IMR-90 (cell line): ENCODE measurements around the gene PLEKHG4. TPM values are rescaled to one million over a fixed set of nuclear protein-coding genes. Genes with fewer than 3 reads are reported as not detected.

Source experiments
- ATAC-seq: fragments of 200-7000 bp; cut with Tn5 transposase; 2 replicates; pipeline ENCODE4 v1.9.1; 2020; ENCODE audit warnings: low read depth, mild to moderate bottlenecking, moderate library complexity
- BruUV-seq: library from RNA; stranded (reverse); fragments of 400-500 nt; replicated peaks from 2 replicates; lab custom pipeline; 2021; lab: Mats Ljungman, UMichigan
- CTCF ChIA-PET: fragments of 300-600 bp; formaldehyde crosslinking; extraction: SDS; loops from one replicate; lab custom pipeline; 2021; ENCODE audit warnings: antibody characterized with exemption; lab: Yijun Ruan, JAX
- POLR2A ChIA-PET: fragments of 300-600 bp; sonication (Branson Sonifier 250); formaldehyde crosslinking; loops from one replicate; lab custom pipeline; 2022; ENCODE audit warnings: antibody characterized with exemption; ENCODE audit not compliant: unreplicated experiment; lab: Charles Lee
- DNase-seq: peaks from one replicate; pipeline ENCODE4 v3.0.0; 2013
- H2AFZ ChIP-seq: replicated peaks from 2 replicates; pipeline ENCODE3; 2013; ENCODE audit warnings: low read length, mild to moderate bottlenecking; ENCODE audit not compliant: poor library complexity
- H2AK5ac ChIP-seq: 2 replicates; pipeline ENCODE4 v1.6.1; 2013; ENCODE audit warnings: low read depth, low read length, inconsistent platforms
- H2AK9ac ChIP-seq: replicated peaks from 2 replicates; pipeline ENCODE3; 2013; ENCODE audit warnings: mild to moderate bottlenecking, low read depth, low read length, moderate library complexity; ENCODE audit not compliant: poor library complexity
- H2BK120ac ChIP-seq: 2 replicates; pipeline ENCODE4 v1.6.1; 2013; ENCODE audit warnings: low read depth, low read length, inconsistent platforms
- H2BK15ac ChIP-seq: 3 replicates; pipeline ENCODE4 v1.6.1; 2013; ENCODE audit warnings: low read depth, low read length, inconsistent platforms
- H2BK20ac ChIP-seq: 2 replicates; pipeline ENCODE4 v1.6.1; 2013; ENCODE audit warnings: low read depth, mild to moderate bottlenecking, inconsistent platforms, low read length, moderate library complexity
- H2BK5ac ChIP-seq: 2 replicates; pipeline ENCODE4 v1.6.1; 2013; ENCODE audit warnings: mild to moderate bottlenecking, low read depth, low read length, inconsistent platforms; ENCODE audit not compliant: poor library complexity, severe bottlenecking
- H3K14ac ChIP-seq: replicated peaks from 2 replicates; pipeline ENCODE4 v1.6.1; 2013; ENCODE audit warnings: low read depth, low read length, inconsistent platforms
- H3K18ac ChIP-seq: 2 replicates; pipeline ENCODE4 v1.6.1; 2013; ENCODE audit warnings: low read depth, low read length, control low read depth
- H3K23ac ChIP-seq: 2 replicates; pipeline ENCODE4 v1.6.1; 2013; ENCODE audit warnings: low read depth, low read length, inconsistent platforms
- H3K27ac ChIP-seq: 2 replicates; pipeline ENCODE4 v1.5.1; 2013; ENCODE audit warnings: mild to moderate bottlenecking, control low read depth, low read length; ENCODE audit not compliant: insufficient read depth
- H3K27me3 ChIP-seq: 2 replicates; pipeline ENCODE4 v1.6.1; 2013; ENCODE audit warnings: low read length; ENCODE audit not compliant: control insufficient read depth, insufficient read depth
- H3K36me3 ChIP-seq: 2 replicates; pipeline ENCODE4 v1.6.1; 2013; ENCODE audit warnings: low read length, mixed read lengths; ENCODE audit not compliant: control insufficient read depth, insufficient read depth
- H3K4ac ChIP-seq: 2 replicates; pipeline ENCODE4 v1.6.1; 2013; ENCODE audit warnings: low read depth, low read length, inconsistent platforms
- H3K4me1 ChIP-seq: 2 replicates; pipeline ENCODE4 v1.6.1; 2013; ENCODE audit warnings: low read length, mixed read lengths; ENCODE audit not compliant: control insufficient read depth, insufficient read depth
- H3K4me2 ChIP-seq: 2 replicates; pipeline ENCODE4 v1.6.1; 2013; ENCODE audit warnings: low read depth, mild to moderate bottlenecking, control low read depth, low read length, moderate library complexity
- H3K4me3 ChIP-seq: 2 replicates; pipeline ENCODE4 v1.5.1; 2013; ENCODE audit warnings: low read depth, mild to moderate bottlenecking, control low read depth, low read length, moderate library complexity; ENCODE audit not compliant: insufficient read depth
- H3K56ac ChIP-seq: 2 replicates; pipeline ENCODE4 v1.6.1; 2013; ENCODE audit warnings: low read length, inconsistent platforms; ENCODE audit not compliant: insufficient read depth; ENCODE audit errors: extremely low read depth
- H3K79me1 ChIP-seq, 2 experiments: 2 replicates each; pipeline ENCODE4 v1.6.1; 2013; ENCODE audit warnings: low read length in 2 of 2, inconsistent platforms in 1 of 2, low read depth in 1 of 2
- H3K9ac ChIP-seq: 2 replicates; pipeline ENCODE4 v1.6.1; 2013; ENCODE audit warnings: low read depth, low read length, control low read depth
- H3K9me1 ChIP-seq: 2 replicates; pipeline ENCODE4 v1.6.1; 2013; ENCODE audit warnings: low read length, inconsistent platforms; ENCODE audit not compliant: insufficient read depth
- H3K9me3 ChIP-seq: 2 replicates; pipeline ENCODE4 v1.6.1; 2013; ENCODE audit warnings: low read length; ENCODE audit not compliant: control insufficient read depth, insufficient read depth
- H4K20me1 ChIP-seq: 2 replicates; pipeline ENCODE4 v1.6.1; 2013; ENCODE audit warnings: low read length, inconsistent platforms; ENCODE audit not compliant: insufficient read depth
- H4K5ac ChIP-seq: 2 replicates; pipeline ENCODE4 v1.6.1; 2013; ENCODE audit warnings: mild to moderate bottlenecking, low read depth, low read length, control low read depth
- H4K8ac ChIP-seq, 2 experiments: 2 replicates each; pipeline ENCODE4 v1.6.1; 2013; ENCODE audit warnings: low read depth in 2 of 2, low read length in 2 of 2, control low read depth in 1 of 2, inconsistent platforms in 1 of 2
- H4K91ac ChIP-seq: 2 replicates; pipeline ENCODE4 v1.6.1; 2013; ENCODE audit warnings: low read depth, low read length, inconsistent platforms; ENCODE audit not compliant: insufficient read depth
- BHLHE40 ChIP-seq: fragments of 150-350 bp; IDR thresholded peaks from 2 replicates; pipeline ENCODE4 v1.6.1; 2016; ENCODE audit warnings: mild to moderate bottlenecking, low read depth, low read length
- CEBPB ChIP-seq: IDR thresholded peaks from 2 replicates; pipeline ENCODE4 v1.6.1; 2012; ENCODE audit warnings: low read depth, low read length, improper control_type of control experiment
- CHD1 ChIP-seq: IDR thresholded peaks from 2 replicates; pipeline ENCODE4 v1.6.1; 2012; ENCODE audit warnings: low read depth, low read length, improper control_type of control experiment
- CTCF ChIP-seq: conservative IDR thresholded peaks from 2 replicates; pipeline ENCODE4 v1.5.1; 2012; ENCODE audit warnings: mild to moderate bottlenecking, low read depth, low read length, improper control_type of control experiment
- ELK1 ChIP-seq: fragments of 150-350 bp; IDR thresholded peaks from 2 replicates; pipeline ENCODE4 v1.6.1; 2016; ENCODE audit warnings: low read depth, mild to moderate bottlenecking, low read length, moderate library complexity, borderline replicate concordance
- FOS ChIP-seq: fragments of 150-350 bp; IDR thresholded peaks from 2 replicates; pipeline ENCODE4 v1.6.1; 2016; ENCODE audit warnings: low read depth, low read length
- MAFK ChIP-seq: IDR thresholded peaks from 2 replicates; pipeline ENCODE4 v1.6.1; 2012; ENCODE audit warnings: low read depth, low read length, improper control_type of control experiment
- MAZ ChIP-seq: IDR thresholded peaks from 2 replicates; pipeline ENCODE4 v1.6.1; 2012; ENCODE audit warnings: low read depth, mild to moderate bottlenecking, low read length, improper control_type of control experiment, moderate library complexity, borderline replicate concordance
- MXI1 ChIP-seq: IDR thresholded peaks from 2 replicates; pipeline ENCODE4 v1.6.1; 2012; ENCODE audit warnings: low read depth, mild to moderate bottlenecking, low read length, moderate library complexity, borderline replicate concordance
- NFE2L2 ChIP-seq: fragments of 150-350 bp; IDR thresholded peaks from 2 replicates; pipeline ENCODE4 v1.6.1; 2016; ENCODE audit warnings: low read depth, mild to moderate bottlenecking, low read length
- POLR2A ChIP-seq: IDR thresholded peaks from 2 replicates; pipeline ENCODE4 v1.6.1; 2012; ENCODE audit warnings: mild to moderate bottlenecking, low read depth, low read length
- RAD21 ChIP-seq: IDR thresholded peaks from 2 replicates; pipeline ENCODE4 v1.6.1; 2012; ENCODE audit warnings: low read length, improper control_type of control experiment
- RFX5 ChIP-seq: IDR thresholded peaks from 2 replicates; pipeline ENCODE4 v1.8.0; 2012; ENCODE audit warnings: low read depth, mild to moderate bottlenecking, low read length, moderate library complexity
- SMC3 ChIP-seq: fragments of 150-350 bp; IDR thresholded peaks from 2 replicates; pipeline ENCODE4 v1.6.1; 2016; ENCODE audit warnings: low read depth, mild to moderate bottlenecking, antibody characterized with exemption, low read length, moderate library complexity
- USF2 ChIP-seq: fragments of 150-350 bp; IDR thresholded peaks from 2 replicates; pipeline ENCODE4 v1.6.1; 2017; ENCODE audit warnings: mild to moderate bottlenecking, antibody characterized with exemption, low read length, low read depth
- WGBS, 2 experiments: methylation state at CpG; one replicate each; pipeline versions ENCODE4 v1.1.5 to v1.1.7; 2013; ENCODE audit warnings: missing lambda C conversion rate in 2 of 2; ENCODE audit not compliant: insufficient read length in 1 of 2; ENCODE audit errors: extremely low coverage in 2 of 2; 5-methylcytosine and 5-hydroxymethylcytosine counted together
- dilution Hi-C: fragments of 300-500 bp; cut with HindIII; formaldehyde crosslinking; loops from one replicate; pipeline ENCODE4 v1.14.3; 2018; ENCODE audit warnings: low sequenced_read_pairs; ENCODE audit not compliant: unreplicated experiment
- in situ Hi-C: fragments of 300-500 bp; cut with MboI; formaldehyde crosslinking; loops from 3 replicates; pipeline ENCODE4 v1.14.3; 2019; ENCODE audit warnings: low sequenced_read_pairs, inconsistent platforms, mixed read lengths
- intact Hi-C: fragments of 100-400 bp; cut with micrococcal nuclease; formaldehyde crosslinking; loops from 2 replicates; pipeline ENCODE4 v1.10.0; 2022
- polyA plus RNA-seq, 3 experiments: library from polyadenylated mRNA; depleted of rRNA; stranded (reverse); fragments of >200 nt; gene quantifications; 2 replicates each; pipeline ENCODE4 v1.2.3, GENCODE V29; 2012; ENCODE audit warnings: low replicate concordance in 1 of 3
- total RNA-seq: library from RNA; depleted of rRNA; stranded (reverse); fragments of >200 nt; gene quantifications from 2 replicates; pipeline ENCODE4 v1.2.3, GENCODE V29; 2012

Gene PLEKHG4
- total and polyA plus RNA-seq, 2 of the 4 experiments (the other 2 are of a cell fraction), result 14.0 to 50.7 TPM

- BruUV-seq, result TSS peak; percentile 36
- H3K18ac ChIP-seq, result 0 out of 2 replicates have a peak overlapping the region, but pooled peaks have one; percentile 6
- peak overlapping the region; percentile 11; the same call in 1 of the 2 replicates for H3K9ac ChIP-seq
- TF ChIP-seq USF2 (no peak), SMC3 (no peak), CHD1 (no peak), CEBPB (no peak), MXI1 (no peak), MAZ (no peak), POLR2A (no peak), NFE2L2 (no peak), MAFK (no peak), ELK1 (no peak), RAD21 (no peak), BHLHE40 (no peak), RFX5 (no peak), FOS (no peak), CTCF (no peak)
Observed at GRCh38 chr16:67245186-67245585, 34.1 kb upstream of the PLEKHG4 start.

More at GRCh38 chr16:67245186-67245585, 34.1 kb upstream of the PLEKHG4 start:
- no peak overlapping the region for H2AFZ ChIP-seq
- H4K91ac ChIP-seq, result peak overlapping the region; percentile 88
- no peaks in the 10 kb centered on the region for H3K36me3 ChIP-seq
- in situ Hi-C loops (no loop called here), intact Hi-C loops (loop anchor here (5.0 kb wide), 1 partner anchor 147 kb away; the partner anchor contains the start of gene TPPP3), dilution Hi-C loops (no loop called here)
- peak overlapping the region; percentile 87 for H2BK5ac ChIP-seq
- H3K56ac ChIP-seq, result no peak overlapping the region
- peak overlapping the region; percentile 96 for H3K4ac ChIP-seq
- H3K27ac ChIP-seq, result peak overlapping the region; percentile 88
- peak overlapping the region; percentile 97 for H3K14ac ChIP-seq
- H2BK120ac ChIP-seq, result peak overlapping the region; percentile 91
- H3K27me3 ChIP-seq, result no peaks in the 10 kb centered on the region
- peak overlapping the region; percentile 61 to 94; a peak in 2 of 4 replicates for H4K8ac ChIP-seq
- peaks cover 59% of the 10 kb centered on the region for H3K4me1 ChIP-seq
- ChIA-PET CTCF (interaction anchor here (1.5 to 2.3 kb wide), 2 partner anchors 13 to 88 kb away, joined by 3 to 5 read pairs; no protein-coding TSS in a partner anchor), POLR2A (interaction anchor here (1.4 kb wide), 1 partner anchor 217 kb away, joined by 3 read pairs; no protein-coding TSS in a partner anchor)
- peak overlapping the region; percentile 9; the same call in 1 of the 2 replicates for H4K5ac ChIP-seq
- H2BK20ac ChIP-seq, result peak overlapping the region; percentile 84; the same call in 1 of the 2 replicates
- peak overlapping the region; percentile 1 for H2AK9ac ChIP-seq
- peak overlapping the region; percentile 69 for H3K4me2 ChIP-seq
- 85% methylated on average over 2 of the region's 4 CpGs; no CpG with 5 or more reads in 1 of the 2 experiments for WGBS, 2 experiments
- peaks cover 22 to 77% of the 10 kb centered on the region in 2 experiments; a peak in 3 of 4 replicates for H3K79me1 ChIP-seq
- peak overlapping the region; percentile 95 for H3K23ac ChIP-seq
- H3K4me3 ChIP-seq, result no peak overlapping the region
- H4K20me1 ChIP-seq, result no peaks in the 10 kb centered on the region; the same call in none of the 2 replicates
- no peaks in the 10 kb centered on the region for H3K9me3 ChIP-seq
- DNase-seq, result no peak
- H2BK15ac ChIP-seq, result peak overlapping the region; percentile 87; the same call in 2 of the 3 replicates
- no peak for ATAC-seq
- H2AK5ac ChIP-seq, result peak overlapping the region; percentile 99
- peaks cover 39% of the 10 kb centered on the region for H3K9me1 ChIP-seq
